H9 (cell line): Measurements from ENCODE around the gene GTF2F2. TPM values are rescaled to one million over a fixed set of nuclear protein-coding genes. Genes with fewer than 3 reads are reported as not detected.

Experiments
- DNase-seq: peaks from one replicate; pipeline ENCODE4 v3.0.0-alpha.2; 2017
- H2AFZ ChIP-seq: one replicate; pipeline ENCODE4 v1.6.1; 2013; ENCODE audit warnings: mild to moderate bottlenecking, low read length, control low read depth, moderate library complexity
- H2AK5ac ChIP-seq: 2 replicates; pipeline ENCODE4 v1.6.1; 2013; ENCODE audit warnings: low read length, control low read depth, mixed read lengths; ENCODE audit not compliant: insufficient read length
- H2BK120ac ChIP-seq: one replicate; pipeline ENCODE4 v1.6.1; 2013; ENCODE audit warnings: low read depth, mild to moderate bottlenecking, low read length, control low read depth, inconsistent platforms; ENCODE audit not compliant: poor library complexity, severe bottlenecking
- H2BK12ac ChIP-seq: 2 replicates; pipeline ENCODE4 v1.6.1; 2013; ENCODE audit warnings: low read length, control low read depth, mixed read lengths, low read depth; ENCODE audit not compliant: insufficient read length
- H2BK15ac ChIP-seq: 2 replicates; pipeline ENCODE4 v1.6.1; 2013; ENCODE audit warnings: low read depth, low read length, control low read depth
- H2BK20ac ChIP-seq: one replicate; pipeline ENCODE4 v1.6.1; 2013; ENCODE audit warnings: low read depth, mild to moderate bottlenecking, low read length, control low read depth, inconsistent platforms; ENCODE audit not compliant: poor library complexity, severe bottlenecking
- H2BK5ac ChIP-seq: 2 replicates; pipeline ENCODE4 v1.6.1; 2013; ENCODE audit warnings: low read length, control low read depth, mixed read lengths; ENCODE audit not compliant: insufficient read length
- H3K14ac ChIP-seq: 2 replicates; pipeline ENCODE4 v1.6.1; 2013; ENCODE audit warnings: low read length, control low read depth; ENCODE audit not compliant: insufficient read depth
- H3K18ac ChIP-seq: 2 replicates; pipeline ENCODE4 v1.6.1; 2013; ENCODE audit warnings: low read depth, mild to moderate bottlenecking, mixed read lengths, low read length, control low read depth; ENCODE audit not compliant: insufficient read length
- H3K23ac ChIP-seq: 2 replicates; pipeline ENCODE4 v1.6.1; 2013; ENCODE audit warnings: low read length, control low read depth, mixed read lengths, low read depth; ENCODE audit not compliant: insufficient read length
- H3K23me2 ChIP-seq: 2 replicates; pipeline ENCODE4 v1.6.1; 2013; ENCODE audit warnings: low read depth, mild to moderate bottlenecking, mixed read lengths, low read length, control low read depth; ENCODE audit not compliant: insufficient read length, poor library complexity, severe bottlenecking
- H3K27ac ChIP-seq: 2 replicates; pipeline ENCODE4 v1.5.1; 2013; ENCODE audit warnings: low read length, control low read depth, mixed read lengths, low read depth; ENCODE audit not compliant: insufficient read length
- H3K27me3 ChIP-seq: 2 replicates; pipeline ENCODE4 v1.6.1; 2013; ENCODE audit warnings: low read length, control low read depth, inconsistent platforms; ENCODE audit not compliant: insufficient read depth
- H3K4ac ChIP-seq: 2 replicates; pipeline ENCODE4 v1.6.1; 2013; ENCODE audit warnings: low read depth, mild to moderate bottlenecking, control low read depth, inconsistent platforms, low read length, moderate library complexity
- H3K4me1 ChIP-seq: 2 replicates; pipeline ENCODE4 v1.6.1; 2013; ENCODE audit warnings: low read length, control low read depth, inconsistent platforms; ENCODE audit not compliant: insufficient read depth
- H3K4me2 ChIP-seq: 2 replicates; pipeline ENCODE4 v1.6.1; 2013; ENCODE audit warnings: low read length, control low read depth, mixed read lengths; ENCODE audit not compliant: insufficient read length, insufficient read depth
- H3K56ac ChIP-seq: 2 replicates; pipeline ENCODE4 v1.6.1; 2013; ENCODE audit warnings: low read depth, mild to moderate bottlenecking, mixed read lengths, low read length, control low read depth; ENCODE audit not compliant: insufficient read length
- H3K79me1 ChIP-seq: 2 replicates; pipeline ENCODE4 v1.6.1; 2013; ENCODE audit warnings: low read depth, mild to moderate bottlenecking, moderate library complexity, low read length, control low read depth, inconsistent platforms; ENCODE audit not compliant: insufficient read depth, poor library complexity, severe bottlenecking
- H3K79me2 ChIP-seq: 2 replicates; pipeline ENCODE4 v1.6.1; 2013; ENCODE audit warnings: low read length, control low read depth, inconsistent platforms; ENCODE audit not compliant: insufficient read depth
- H3K9ac ChIP-seq: 2 replicates; pipeline ENCODE4 v1.6.1; 2013; ENCODE audit warnings: low read length, control low read depth, mixed read lengths; ENCODE audit not compliant: insufficient read length; ENCODE audit errors: extremely low read depth
- H3K9me3 ChIP-seq: one replicate; pipeline ENCODE4 v1.6.1; 2013; ENCODE audit warnings: low read depth, low read length, inconsistent platforms; ENCODE audit not compliant: control insufficient read depth
- H3T11ph ChIP-seq: one replicate; pipeline ENCODE4 v1.6.1; 2013; ENCODE audit warnings: mild to moderate bottlenecking, low read length, control low read depth, inconsistent platforms
- H4K20me1 ChIP-seq: one replicate; pipeline ENCODE4 v1.6.1; 2013; ENCODE audit not compliant: control insufficient read depth, insufficient read length, insufficient read depth
- H4K5ac ChIP-seq: 2 replicates; pipeline ENCODE4 v1.6.1; 2013; ENCODE audit warnings: low read depth, mild to moderate bottlenecking, mixed read lengths, low read length, control low read depth; ENCODE audit not compliant: insufficient read length
- H4K8ac ChIP-seq: replicated peaks from 2 replicates; pipeline ENCODE4 v1.6.1; 2013; ENCODE audit warnings: low read length, control low read depth, mixed read lengths, low read depth; ENCODE audit not compliant: insufficient read length
- H4K91ac ChIP-seq: 2 replicates; pipeline ENCODE4 v1.6.1; 2013; ENCODE audit warnings: low read depth, mild to moderate bottlenecking, moderate library complexity, mixed read lengths, low read length, control low read depth; ENCODE audit not compliant: insufficient read length
- H3K27ac Mint-ChIP-seq, 3 experiments: 2 replicates in 2 of 3; 3 replicates in 1 of 3; pipeline ENCODE4 v1.8.0; 2020 to 2021; ENCODE audit warnings: mixed read lengths in 3 of 3, mild to moderate bottlenecking in 1 of 3, moderate library complexity in 1 of 3
- H3K27me3 Mint-ChIP-seq: 2 replicates; pipeline ENCODE4 v1.8.0; 2021; ENCODE audit warnings: low read depth, mild to moderate bottlenecking, moderate library complexity, mixed read lengths
- H3K36me3 Mint-ChIP-seq, 3 experiments: 2 replicates in 2 of 3; 3 replicates in 1 of 3; pipeline ENCODE4 v1.8.0; 2020 to 2021; ENCODE audit warnings: low read depth in 3 of 3, mixed read lengths in 3 of 3; ENCODE audit not compliant: insufficient read depth in 1 of 3
- H3K4me1 Mint-ChIP-seq, 2 experiments: 2 replicates each; pipeline ENCODE4 v1.8.0; 2020; ENCODE audit warnings: mixed read lengths in 2 of 2
- H3K4me3 Mint-ChIP-seq, 2 experiments: 2 replicates in 1 of 2; 3 replicates in 1 of 2; pipeline ENCODE4 v1.8.0; 2020 to 2021; ENCODE audit warnings: mild to moderate bottlenecking in 2 of 2, mixed read lengths in 2 of 2, moderate library complexity in 1 of 2
- H3K9me3 Mint-ChIP-seq, 2 experiments: 2 replicates in 1 of 2; 3 replicates in 1 of 2; pipeline ENCODE4 v1.8.0; 2020; ENCODE audit warnings: mild to moderate bottlenecking in 2 of 2, mixed read lengths in 2 of 2, moderate library complexity in 1 of 2
- CTCF ChIP-seq: fragments of 200-600 bp; sonication (generic); conservative IDR thresholded peaks from 3 replicates; pipeline ENCODE4 v1.8.0; 2021; ENCODE audit warnings: antibody characterized with exemption, mild to moderate bottlenecking
- total RNA-seq: library from RNA; stranded (reverse); gene quantifications from 2 replicates; pipeline ENCODE4 v1.2.1, GENCODE V29; 2021

The GTF2F2 gene
- total RNA-seq, 1 experiment from 2014 or later: 29.6 TPM

GRCh38 chr13:45224176-45224575 is 103.9 kb downstream of the GTF2F2 start:
- Mint-ChIP-seq H3K9me3 (no peaks in the 10 kb centered on the region), H3K4me1 (peaks cover 18 to 29% of the 10 kb centered on the region in 2 experiments), H3K27me3 (no peaks in the 10 kb centered on the region), H3K36me3 (peaks cover 0 to 3% (median 0%) of the 10 kb centered on the region in 3 experiments; a peak in 1 of 7 replicates), H3K4me3 (no peak overlapping the region), H3K27ac (no peak overlapping the region; a peak in 1 of 7 replicates)
- Histone ChIP-seq H3K79me1 (no peaks in the 10 kb centered on the region), H3K27ac (no peak overlapping the region), H4K5ac (no peak overlapping the region), H3K9ac (no peak overlapping the region), H3T11ph (no peak overlapping the region), H3K4me2 (no peak overlapping the region), H3K4me1 (peaks cover 2% of the 10 kb centered on the region; the same call in 1 of the 2 replicates), H4K20me1 (no peaks in the 10 kb centered on the region), H2BK5ac (no peak overlapping the region), H3K56ac (no peak overlapping the region), H3K79me2 (no peaks in the 10 kb centered on the region), H3K18ac (no peak overlapping the region), H2BK15ac (no peak overlapping the region), H2AK5ac (no peak overlapping the region), H2BK120ac (no peak overlapping the region), H2BK20ac (no peak overlapping the region), H3K23ac (no peak overlapping the region), H3K9me3 (no peaks in the 10 kb centered on the region), H4K91ac (no peak overlapping the region), H4K8ac (no peak overlapping the region), H3K27me3 (no peaks in the 10 kb centered on the region), H3K4ac (no peak overlapping the region), H3K14ac (no peak overlapping the region), H2AFZ (no peak overlapping the region), H3K23me2 (no peaks in the 10 kb centered on the region), H2BK12ac (no peak overlapping the region)
- no peak for DNase-seq
- TF ChIP-seq CTCF: no peak
